IPS-NIHi7 (cell line): Measurements from ENCODE around the gene SIDT2.
"Not testable (repeated sequence)": the region's sequence is repeated elsewhere in the genome, so short reads cannot be mapped to it uniquely, and the experiment has no call there.

Source experiments
- DNase-seq: peaks from one replicate; pipeline ENCODE4 v3.0.0; 2012; ENCODE audit warnings: mixed read lengths; ENCODE audit errors: extremely low spot score

Gene SIDT2

DNA sequence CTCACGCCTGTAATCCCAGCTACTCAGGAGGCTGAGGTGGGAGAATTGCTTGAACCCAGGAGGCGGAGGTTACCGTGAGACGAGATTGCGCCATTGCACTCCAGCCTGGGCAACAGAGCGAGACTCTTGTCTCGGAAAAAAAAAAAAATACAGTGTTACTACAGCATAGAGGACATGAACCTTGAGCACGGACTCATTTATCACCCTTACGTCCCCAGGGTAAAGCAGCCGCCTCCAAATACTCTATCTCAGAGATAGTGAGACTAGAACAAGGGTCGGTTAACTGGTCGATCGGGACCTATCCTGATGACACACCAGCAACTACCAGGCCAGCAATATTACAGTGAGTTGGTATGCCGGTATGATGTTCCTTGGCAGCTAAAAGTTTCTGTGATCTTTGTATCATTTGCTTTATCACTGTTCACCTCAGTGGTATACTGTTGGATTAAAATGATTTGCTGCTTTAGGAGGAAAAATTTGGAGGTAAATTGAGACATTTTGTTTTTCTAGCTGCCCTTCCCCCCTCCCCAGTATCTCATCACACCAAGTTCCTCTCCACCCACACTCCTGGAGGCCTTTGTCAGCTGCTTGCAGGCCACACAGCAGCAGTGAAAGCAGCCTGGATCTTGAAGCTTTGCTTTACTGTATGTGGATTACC, 7.0 kb upstream of the SIDT2 start:
- DNase-seq = peak; percentile 36

DNA sequence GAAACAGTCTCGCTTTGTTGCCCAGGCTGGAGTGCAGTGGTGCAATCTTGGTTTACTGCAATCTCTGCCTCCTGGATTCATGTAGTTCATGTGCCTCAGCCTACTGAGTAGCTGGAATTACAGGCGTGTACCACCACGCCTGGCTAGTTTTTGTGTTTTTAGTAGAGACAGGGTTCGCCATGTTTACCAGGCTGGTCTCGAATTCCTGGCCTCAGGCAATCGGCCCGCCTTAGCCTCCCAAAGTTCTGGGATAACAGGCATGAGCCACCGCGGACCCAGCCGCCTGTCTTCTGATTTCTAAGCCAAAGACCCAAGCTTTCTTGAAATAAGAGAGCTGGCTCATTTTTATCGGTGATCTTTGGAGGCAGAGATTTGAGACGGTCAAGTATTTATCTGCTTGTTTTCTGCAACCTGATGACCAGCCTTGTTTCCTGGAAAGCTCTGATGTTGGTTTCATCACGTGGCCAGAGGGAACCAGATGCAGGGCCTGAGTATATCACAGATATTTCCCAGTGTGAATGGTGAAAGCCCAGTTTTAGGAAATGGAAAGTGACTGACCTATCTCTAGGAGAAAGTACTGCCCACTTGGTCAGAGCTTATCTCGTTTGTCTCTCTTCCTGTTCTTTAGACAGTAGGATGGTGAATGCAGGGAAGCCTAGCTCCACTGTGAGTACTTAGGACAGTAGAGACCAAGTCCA, 5.7 kb upstream of the SIDT2 start:
- DNase-seq = no peak

DNA sequence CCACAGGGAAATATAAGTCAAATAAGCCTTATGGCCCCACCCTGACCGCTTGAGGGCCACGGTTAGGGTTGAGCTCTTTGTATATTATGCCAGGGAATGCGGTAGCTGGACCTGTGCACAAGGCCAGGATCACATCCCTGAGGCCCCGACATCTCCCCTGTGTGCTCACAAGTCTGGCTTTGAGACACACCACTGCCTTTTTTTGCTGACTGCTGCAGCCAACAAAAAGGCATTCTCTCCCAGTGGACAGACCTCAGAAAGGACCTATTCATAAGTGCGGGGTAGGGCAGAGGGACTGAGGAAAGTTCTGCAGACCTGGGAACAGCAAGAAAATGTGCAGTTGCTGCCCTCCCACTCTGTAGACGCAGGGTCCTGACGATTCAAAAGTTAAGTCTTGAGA, 3.4 kb upstream of the SIDT2 start:
- DNase-seq = no peak

DNA sequence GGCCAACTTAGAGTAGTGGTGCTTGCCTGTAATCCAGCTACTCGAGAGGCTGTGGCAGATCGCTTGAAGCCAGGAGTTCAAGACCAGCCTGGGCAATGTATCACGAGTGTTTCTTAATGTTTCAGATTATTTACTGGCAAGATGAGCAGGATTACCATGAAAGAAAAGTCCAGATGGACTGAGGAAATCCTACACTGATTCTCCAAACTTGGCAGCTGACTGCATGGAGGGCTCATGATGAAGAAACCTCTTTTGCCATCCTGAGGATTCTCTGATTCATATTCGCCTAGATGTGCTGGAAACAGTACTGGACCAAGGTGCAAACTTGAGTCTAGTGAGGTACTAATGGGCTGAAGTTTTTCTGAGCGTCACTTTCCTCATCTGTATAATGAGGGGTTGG, 2.8 kb upstream of the SIDT2 start:
- no peak for DNase-seq

DNA sequence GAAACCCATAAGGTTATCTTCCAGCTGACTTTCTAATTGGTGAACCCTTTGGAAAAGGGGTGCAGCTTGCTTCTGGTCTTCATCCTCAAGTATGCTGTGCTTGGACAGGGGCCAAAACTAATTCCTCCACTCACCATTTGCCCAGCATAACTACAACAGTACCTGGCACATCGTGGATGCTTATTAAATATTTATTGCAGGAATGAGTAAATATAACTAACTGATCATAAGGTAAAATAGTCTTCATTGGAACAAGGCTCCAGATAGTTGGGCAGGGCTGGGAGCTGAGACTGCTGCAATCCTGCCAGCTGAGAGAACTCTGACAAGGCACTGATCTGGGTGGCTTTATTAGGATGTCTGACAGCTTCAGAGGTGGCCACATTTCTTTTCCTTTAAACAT, 2.4 kb upstream of the SIDT2 start:
- DNase-seq = no peak

DNA sequence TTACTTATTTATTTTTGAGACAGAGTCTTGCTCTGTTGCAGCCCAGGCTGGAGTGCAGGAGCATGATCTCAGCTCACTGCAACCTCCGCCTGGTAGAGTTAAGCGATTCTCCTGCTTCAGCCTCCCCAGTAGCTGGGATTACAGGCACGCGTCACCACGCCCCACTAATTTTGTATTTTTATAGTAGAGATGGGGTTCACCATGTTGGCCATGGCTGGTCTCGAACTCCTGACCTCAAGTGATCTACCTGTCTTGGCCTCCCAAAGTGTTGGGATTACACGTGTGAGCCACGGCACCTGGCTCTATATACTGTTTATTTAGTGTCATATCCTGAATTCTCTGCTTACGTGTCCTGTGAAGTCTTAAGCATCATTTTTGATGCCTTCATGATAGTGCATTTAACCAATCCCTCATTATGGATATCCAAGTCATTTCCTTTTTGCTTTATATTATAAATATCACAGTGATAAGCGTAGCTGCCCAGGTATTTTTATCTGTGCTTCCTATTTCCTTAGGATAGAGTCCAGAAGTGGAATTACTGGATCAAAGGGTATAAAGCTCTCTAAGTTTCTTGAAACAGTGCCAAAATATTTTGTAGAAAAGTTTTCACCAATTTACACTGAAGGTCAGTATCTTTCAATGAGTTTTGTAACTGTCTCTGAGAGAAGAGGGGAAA, 871 bp upstream of the SIDT2 start:
- DNase-seq = no peak

DNA sequence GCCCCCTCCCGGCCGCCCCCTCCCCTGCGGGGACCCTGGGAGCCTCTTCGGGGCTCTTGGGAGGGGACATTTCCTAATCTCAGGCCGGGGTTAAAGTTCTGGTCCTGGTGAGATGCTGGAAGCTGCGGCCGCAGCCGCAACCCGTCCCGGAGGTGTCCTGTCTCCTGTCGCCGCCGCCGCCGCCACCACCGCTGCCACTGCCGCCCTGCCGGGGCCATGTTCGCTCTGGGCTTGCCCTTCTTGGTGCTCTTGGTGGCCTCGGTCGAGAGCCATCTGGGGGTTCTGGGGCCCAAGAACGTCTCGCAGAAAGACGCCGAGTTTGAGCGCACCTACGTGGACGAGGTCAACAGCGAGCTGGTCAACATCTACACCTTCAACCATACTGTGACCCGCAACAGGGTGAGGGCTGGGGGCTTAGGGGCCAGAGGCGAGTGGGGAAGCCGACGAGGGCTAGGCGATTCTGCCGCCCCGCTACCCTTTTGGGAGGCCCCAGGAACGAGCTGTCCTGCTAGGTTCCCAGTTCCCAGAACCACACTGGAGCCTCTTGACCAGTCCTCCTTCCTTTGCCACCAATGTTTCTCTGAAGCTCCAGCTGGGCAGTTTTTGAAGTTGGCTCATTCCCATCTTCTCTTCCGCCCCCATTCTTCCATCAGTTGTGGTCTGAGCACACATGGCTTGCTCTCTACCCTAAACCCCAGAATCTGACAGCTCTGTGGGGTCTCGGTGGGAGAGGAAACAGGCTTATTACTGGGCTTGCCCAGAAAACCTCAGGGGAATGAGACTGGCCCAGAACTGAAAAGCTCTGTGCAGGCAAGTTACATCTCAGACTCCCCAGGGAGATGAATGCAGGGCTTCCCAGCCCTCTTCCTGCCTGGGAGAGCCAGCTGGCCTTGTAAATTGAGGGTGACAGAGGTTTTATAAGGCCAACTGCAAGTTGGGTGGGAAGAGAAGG, 781 bp downstream of the SIDT2 start:
- no peak for DNase-seq

DNA sequence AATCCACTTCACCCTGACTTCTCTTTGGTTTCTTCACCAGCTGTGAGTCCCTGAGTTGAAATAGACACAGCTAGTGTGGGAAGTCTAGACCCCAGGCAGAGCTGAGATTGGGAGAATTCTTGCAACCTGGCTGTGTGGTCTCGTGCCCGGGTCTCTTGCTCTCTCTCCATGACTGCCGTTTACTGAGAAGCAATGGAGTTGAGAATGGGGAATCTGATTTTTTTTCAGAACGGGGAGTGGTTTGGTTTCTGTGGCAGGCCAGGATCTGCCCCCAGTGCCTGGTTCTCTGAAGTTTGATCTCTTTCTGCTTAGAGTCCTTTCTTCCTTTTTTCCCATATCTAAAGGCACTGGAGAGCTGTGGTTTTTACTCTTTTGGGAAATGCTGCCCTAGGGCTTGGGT, 1.5 kb downstream of the SIDT2 start:
- no peak for DNase-seq

DNA sequence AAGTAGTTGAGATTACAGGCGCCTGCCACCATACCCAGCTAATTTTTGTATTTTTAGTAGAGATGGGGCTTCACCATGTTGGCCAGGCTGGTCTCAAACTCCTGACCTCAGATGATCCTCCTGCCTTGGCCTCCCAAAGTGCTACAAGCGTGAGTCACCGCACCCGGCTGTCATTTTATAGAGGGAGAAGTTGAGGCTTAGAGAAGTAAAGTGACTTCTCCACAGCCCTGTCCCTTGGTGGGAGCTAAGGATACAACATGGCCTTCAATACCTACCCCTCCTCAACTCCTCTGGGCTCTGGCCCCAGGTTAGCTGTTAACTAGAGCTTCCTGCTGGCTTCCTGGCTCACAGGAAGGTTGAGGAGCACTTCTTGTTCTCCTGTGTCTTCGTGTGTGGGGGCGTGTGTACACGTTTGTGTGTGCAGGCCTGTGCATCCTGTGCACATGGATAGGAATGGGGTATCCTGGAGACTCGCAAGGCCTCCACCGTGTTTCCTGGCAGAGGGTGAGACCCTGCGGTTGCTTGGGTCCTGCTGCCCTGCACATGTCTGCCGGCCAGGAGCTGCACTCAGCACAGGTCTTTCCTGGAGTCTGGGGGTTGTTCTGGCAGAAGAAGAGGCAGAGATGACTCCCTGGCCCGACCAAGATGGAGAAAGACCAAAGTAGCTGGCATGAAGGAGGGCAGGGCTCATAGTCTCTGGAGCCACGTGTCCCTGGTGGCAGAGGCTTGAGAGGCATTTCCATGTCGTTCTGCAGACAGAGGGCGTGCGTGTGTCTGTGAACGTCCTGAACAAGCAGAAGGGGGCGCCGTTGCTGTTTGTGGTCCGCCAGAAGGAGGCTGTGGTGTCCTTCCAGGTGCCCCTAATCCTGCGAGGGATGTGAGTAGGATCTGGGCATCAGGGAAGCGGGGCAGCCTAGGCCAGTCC, 2.4 kb downstream of the SIDT2 start:
- DNase-seq = peak; percentile 85

DNA sequence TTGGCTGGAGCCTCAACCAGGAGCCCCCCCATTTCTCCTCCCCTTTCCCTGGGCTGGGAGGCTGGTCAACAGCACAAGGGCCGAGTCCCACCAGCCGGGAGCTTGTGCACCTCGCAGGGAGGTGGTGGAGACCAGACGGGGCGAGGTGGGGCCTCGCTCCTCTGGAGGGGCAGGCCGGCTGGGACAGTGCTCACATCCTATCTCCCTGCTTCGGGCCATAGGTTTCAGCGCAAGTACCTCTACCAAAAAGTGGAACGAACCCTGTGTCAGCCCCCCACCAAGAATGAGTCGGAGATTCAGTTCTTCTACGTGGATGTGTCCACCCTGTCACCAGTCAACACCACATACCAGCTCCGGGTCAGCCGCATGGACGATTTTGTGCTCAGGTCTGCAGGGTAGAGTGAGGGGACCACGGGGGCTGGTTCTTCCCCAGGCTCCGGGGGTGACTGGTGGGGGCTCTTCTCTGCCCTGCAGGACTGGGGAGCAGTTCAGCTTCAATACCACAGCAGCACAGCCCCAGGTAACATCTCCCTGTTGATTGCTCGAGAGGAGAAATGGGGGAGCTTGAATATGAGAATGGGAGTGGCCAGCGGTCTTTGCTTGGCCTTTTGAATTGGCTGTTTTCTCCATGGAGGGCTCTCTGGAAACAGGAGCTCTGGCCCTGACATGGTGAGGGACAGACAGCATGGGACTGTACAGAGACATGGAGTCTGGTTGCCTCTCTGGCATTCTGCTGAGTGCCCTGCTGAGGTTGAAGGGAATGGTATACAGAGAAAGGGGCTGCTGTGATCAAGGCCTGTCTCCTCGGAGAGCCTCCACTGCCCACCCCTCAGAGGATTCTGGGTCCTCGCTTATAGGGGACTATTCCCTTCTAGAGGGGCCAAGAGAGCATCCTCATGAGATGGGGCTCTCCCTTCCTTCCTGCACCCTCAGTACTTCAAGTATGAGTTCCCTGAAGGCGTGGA, 3.3 kb downstream of the SIDT2 start:
- DNase-seq = no peak

DNA sequence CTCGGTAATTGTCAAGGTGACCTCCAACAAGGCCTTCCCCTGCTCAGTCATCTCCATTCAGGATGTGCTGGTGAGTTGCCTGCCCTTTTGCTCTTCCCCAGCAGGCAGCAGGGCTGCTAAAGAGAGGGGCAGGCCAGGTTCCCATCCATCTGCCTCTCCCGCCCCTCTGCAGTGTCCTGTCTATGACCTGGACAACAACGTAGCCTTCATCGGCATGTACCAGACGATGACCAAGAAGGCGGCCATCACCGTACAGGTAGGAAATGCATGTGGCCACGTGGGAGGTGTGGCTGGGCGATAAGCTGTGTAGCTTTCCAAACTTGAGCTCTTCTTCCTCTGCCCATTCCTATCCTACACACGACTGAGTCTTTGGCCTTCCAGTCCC, 4.0 kb downstream of the SIDT2 start:
- DNase-seq = no peak

DNA sequence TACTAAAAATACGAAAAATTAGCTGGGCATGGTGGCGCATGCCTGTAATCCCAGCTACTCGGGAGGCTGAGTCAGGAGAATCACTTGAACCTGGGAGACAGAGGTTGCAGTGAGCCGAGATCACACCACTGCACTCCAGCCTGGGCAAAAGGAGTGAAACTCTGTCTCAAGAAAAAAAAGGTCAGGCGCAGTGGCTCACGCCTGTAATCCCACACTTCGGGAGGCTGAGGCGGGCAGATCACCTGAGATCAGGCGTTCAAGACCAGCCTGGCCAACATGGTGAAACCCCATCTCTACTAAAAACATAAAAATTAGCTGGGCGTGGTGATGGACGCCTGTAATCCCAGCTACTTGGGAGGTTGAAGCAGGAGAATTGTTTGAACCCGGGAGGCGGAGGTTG, 4.6 kb downstream of the SIDT2 start:
- not testable (repeated sequence) for DNase-seq

DNA sequence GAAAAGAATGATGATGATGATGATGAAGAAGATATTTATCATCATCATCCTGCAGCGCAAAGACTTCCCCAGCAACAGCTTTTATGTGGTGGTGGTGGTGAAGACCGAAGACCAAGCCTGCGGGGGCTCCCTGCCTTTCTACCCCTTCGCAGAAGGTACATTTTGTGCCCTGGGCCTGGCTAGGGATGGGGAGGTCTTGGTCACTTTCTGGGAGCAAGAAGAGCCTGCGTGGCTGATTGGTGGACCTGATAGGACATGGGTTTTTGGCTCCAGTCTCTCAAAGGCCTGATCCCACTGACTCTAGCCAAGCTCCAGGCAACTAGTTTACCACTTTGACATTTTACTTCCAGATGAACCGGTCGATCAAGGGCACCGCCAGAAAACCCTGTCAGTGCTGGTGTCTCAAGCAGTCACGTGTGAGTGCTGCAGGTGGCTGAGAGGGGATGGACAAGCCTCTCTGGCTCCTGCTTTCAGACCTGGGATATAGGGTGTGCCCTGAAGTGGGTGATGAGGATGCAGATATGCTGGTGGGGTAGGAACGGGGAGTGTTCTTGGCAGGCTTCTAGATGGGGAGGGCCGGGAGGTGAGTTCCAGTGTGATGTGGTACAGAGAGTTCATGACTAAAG, 5.3 kb downstream of the SIDT2 start:
- DNase-seq = no peak

DNA sequence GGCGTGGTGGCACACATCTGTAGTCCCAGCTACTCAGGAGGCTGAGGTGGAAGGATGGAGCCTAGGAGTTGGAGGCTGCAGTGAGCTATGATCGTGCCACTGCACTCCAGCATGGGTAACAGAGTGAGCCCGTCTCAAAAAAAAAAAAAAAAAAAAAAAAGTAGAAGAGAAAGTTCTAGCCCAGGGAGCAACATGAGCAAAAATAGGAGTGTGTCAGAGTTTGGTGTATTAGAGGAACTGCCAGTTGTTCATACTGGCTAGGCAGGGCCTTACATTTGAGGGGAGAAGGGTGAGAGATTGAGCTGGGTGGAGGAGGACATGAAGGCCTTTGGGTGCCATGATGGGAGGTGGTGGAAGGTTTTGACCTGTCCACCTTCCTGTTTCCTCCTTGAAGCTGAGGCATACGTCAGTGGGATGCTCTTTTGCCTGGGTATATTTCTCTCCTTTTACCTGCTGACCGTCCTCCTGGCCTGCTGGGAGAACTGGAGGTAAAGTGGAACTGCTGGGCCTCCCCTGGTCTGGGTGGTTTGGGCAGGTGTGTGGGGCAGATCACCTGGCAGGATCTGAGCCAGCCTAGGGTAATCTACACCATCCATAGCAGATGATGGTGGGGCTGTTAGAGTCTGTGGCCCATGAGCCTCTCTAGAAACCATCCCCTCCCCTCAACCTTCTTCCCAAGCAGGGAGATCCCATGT, 7.3 kb downstream of the SIDT2 start:
- no peak for DNase-seq

DNA sequence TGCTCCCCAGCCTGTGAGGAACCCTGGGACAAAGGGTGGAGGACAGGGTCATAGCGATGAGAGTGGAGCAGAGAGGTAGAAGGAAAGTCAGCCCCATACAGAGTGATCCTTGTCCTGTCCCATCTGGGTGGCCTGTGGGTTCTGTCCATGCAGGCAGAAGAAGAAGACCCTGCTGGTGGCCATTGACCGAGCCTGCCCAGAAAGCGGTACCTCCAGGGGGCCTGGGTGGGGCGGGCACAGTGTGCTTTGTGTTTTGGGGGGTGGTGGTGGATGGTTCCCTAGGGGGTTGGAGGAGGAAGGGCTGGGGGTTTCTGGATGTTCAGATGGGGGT, 7.9 kb downstream of the SIDT2 start:
- no peak for DNase-seq

DNA sequence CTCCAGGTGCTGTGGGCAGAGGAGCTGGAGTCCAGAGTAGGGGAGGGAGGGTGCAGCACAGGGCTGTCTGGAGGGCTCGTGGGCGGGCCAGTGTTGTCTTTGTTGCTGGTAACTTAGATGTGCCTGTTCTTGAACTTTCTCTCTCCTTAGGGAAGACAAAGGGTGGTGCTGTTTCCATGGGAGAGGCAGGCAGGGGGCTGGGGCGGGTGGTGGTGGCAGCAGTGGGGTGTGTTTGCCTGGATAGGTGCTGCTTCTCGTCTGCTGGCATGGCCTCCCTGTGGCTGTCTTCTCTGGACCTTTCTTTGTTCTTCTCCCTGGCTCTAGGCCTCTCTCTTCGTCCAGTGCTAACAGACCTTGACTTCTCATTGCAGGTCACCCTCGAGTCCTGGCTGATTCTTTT, 8.5 kb downstream of the SIDT2 start:
- DNase-seq = no peak

DNA sequence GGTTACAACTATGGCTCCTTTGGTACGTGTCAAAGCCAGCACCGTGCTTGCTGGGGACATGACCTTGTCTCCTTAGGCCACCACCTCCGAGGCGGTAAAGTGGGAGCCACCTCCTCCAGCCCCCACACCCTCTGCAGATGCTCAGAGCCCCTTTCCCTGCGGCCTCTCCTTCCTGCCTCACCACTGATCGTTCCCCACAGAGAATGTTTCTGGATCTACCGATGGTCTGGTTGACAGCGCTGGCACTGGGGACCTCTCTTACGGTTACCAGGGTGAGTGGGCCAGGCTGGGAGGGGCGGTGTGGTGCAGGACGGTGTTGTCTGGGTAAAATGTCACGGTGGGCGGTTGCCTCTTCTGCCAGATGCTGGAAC, 8.9 kb downstream of the SIDT2 start:
- DNase-seq = no peak

DNA sequence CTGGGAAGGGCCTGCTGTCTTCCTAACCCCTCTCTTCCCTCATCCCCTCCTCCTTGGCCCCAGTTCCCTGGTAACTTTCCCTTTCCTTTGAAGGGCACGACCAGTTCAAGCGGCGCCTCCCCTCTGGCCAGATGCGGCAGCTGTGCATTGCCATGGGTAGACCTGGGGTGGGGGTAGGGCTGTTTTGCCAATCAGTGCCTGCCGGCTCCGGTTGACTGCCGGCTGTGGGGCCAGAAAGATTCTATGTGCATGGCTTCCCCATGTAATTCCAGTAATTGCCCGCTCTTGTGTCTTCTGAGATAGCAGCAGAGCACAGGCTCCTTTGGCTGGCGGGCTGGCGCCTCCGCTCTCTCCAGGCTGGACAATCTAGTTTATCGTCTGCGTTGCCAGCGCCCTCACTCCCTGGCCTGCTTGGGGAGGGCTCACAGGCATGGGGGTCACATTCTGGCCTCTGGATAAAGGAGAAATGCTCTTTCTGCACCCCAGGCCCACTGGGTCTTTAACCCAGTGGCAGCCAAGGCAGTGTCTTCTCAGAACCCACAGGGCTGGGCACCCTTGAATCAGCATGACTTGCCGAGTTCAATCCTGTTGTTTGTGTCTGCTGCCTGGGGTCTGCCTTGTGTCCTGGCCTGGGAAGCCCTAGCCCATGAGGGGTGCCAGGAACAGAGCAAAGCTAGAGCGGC, 9.4 kb downstream of the SIDT2 start:
- DNase-seq = no peak
